GM13976 (cell line): ENCODE data around the gene ANKRD11.
"Not testable (repeated sequence)": the region's sequence is repeated elsewhere in the genome, so short reads cannot be mapped to it uniquely, and the experiment has no call there.

Experiments used
- DNase-seq: peaks from one replicate; pipeline ENCODE4 v3.0.0; 2012; ENCODE audit warnings: low spot score
- in situ Hi-C: fragments of 300-500 bp; cut with MboI; formaldehyde crosslinking; loops from one replicate; pipeline ENCODE4 v1.12.0; 2022; ENCODE audit warnings: low sequenced_read_pairs, mixed read lengths, inconsistent platforms; ENCODE audit not compliant: unreplicated experiment
- TF ChIP-seq, protein P1 (sequence below): IDR thresholded peaks from 2 replicates; pipeline ENCODE4 v1.5.1; 2012; ENCODE audit warnings: borderline replicate concordance, mild to moderate bottlenecking; ENCODE audit not compliant: insufficient read depth; ENCODE audit errors: extremely low read depth, missing control alignments, control extremely low read depth

The ANKRD11 gene

DNA sequence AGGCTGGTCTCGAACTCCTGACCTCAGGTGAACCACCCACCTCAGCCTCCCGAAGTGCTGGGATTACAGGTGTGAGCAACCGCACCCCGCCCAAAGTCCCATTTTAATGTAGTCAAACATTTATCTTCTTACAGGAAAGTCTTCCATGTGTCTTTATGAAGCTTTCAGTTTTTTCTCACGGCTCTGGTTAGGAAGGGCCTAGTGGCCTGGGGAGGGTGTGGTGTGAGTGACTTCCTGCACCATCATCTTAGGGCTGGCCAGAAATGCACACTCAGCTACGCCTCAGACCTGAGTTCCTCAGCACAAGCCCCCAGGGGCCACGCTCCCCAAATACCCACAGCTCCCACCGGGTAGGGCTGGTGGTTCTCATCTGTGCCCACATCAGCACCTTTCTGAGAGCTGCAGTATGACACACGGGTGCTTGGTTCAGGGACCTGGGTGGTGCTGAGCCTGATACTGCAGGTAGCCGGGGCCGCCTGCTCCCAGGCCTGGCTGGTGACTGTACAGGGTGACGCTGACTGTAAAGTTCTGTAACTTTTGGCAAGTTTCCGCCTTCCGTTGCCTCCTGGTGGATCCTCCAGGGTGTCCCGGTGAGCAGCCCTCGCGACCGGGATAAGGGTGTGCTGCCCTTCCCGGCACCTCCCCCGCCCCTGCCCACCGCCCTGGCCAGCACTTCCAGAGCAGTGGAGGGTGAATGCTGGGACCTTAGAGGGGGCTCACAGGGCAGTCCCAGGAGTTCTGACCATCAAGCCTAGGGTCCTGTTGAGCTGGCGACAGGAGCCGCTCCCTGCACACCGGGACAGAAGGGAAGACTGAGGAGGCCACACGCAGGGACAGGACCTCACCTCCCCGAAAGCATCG, 220.3 kb downstream of the ANKRD11 start:
- TF ChIP-seq, protein P1, sequence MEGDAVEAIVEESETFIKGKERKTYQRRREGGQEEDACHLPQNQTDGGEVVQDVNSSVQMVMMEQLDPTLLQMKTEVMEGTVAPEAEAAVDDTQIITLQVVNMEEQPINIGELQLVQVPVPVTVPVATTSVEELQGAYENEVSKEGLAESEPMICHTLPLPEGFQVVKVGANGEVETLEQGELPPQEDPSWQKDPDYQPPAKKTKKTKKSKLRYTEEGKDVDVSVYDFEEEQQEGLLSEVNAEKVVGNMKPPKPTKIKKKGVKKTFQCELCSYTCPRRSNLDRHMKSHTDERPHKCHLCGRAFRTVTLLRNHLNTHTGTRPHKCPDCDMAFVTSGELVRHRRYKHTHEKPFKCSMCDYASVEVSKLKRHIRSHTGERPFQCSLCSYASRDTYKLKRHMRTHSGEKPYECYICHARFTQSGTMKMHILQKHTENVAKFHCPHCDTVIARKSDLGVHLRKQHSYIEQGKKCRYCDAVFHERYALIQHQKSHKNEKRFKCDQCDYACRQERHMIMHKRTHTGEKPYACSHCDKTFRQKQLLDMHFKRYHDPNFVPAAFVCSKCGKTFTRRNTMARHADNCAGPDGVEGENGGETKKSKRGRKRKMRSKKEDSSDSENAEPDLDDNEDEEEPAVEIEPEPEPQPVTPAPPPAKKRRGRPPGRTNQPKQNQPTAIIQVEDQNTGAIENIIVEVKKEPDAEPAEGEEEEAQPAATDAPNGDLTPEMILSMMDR, result no peak
- no peak for DNase-seq
- in situ Hi-C loops, result no loop called here

DNA sequence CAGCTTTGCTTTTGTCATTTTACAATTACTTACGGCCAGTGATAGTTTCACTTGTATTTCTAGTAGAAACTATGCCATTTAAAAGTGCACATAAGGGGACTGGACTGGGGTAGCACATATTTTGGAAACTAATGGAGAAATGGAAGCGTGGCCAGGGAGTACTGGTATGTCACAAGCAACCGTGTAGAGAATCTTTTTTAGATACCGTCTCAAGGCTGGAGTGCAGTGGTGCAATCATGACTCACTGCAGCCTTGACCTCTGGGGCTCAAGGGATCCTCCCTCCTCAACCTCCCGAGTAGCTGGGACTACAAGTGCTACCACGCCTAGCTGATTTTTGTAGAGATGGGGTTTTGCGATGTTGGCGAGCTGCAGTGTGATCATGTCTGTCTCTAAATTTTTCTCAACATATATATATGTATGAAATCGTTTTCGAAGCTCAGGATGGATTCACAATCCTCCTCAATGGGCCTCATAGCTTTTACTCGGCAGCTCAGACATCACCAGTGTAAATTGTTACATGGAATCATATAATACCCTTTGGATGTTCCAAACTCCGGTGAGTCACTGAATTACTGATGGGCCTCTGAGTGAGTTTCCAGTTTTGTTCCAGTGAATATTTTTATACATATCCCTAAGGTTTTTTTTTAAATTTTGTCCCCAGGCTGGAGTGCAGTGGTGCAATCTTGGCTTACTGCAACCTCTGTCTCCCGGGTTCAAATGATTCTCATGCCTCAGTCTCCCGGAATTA, 221.2 kb downstream of the ANKRD11 start:
- in situ Hi-C loops, result no loop called here
- TF ChIP-seq, protein P1, result no peak
- DNase-seq, result no peak

DNA sequence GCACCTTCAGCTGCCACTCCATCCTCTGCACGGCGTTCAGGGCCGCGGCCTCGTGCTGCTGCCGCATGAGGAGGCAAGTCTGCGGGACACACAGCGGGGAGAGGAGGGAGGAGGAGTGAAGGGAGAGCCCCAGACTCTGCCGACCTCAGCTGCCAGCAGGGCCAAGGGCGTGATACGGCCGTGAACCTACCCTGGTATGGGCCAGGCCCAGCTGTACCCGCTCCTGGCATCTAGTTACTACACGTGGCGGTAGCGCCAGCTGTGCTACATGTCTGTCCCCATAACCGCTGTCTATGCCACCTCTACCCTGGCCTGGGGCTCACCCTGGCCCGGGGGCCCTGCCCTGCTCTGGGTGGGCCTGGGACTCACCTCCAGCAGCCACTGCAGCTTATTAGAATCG, 221.8 kb downstream of the ANKRD11 start:
- TF ChIP-seq, protein P1, result no peak
- DNase-seq, result no peak
- in situ Hi-C loops, result no loop called here

DNA sequence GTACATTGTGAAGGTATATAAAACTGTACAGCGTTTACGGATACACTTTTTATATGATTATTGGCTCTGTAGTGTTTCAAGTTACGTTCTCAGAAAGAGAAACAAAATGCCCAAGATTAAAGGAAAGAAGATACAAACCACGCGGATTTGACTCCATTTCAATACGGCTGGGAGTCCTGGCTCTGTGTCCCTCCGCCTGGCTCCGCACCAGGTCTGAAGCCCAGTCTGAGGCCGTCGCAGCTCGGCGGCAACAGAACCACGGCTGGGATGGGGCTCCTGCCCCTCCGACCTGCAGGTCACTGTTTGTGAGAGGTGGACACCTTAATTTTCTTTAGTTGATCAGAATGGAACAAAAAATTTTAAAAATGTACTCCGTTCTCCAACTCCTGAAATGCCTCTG, 222.6 kb downstream of the ANKRD11 start:
- in situ Hi-C loops, result not testable (repeated sequence)

DNA sequence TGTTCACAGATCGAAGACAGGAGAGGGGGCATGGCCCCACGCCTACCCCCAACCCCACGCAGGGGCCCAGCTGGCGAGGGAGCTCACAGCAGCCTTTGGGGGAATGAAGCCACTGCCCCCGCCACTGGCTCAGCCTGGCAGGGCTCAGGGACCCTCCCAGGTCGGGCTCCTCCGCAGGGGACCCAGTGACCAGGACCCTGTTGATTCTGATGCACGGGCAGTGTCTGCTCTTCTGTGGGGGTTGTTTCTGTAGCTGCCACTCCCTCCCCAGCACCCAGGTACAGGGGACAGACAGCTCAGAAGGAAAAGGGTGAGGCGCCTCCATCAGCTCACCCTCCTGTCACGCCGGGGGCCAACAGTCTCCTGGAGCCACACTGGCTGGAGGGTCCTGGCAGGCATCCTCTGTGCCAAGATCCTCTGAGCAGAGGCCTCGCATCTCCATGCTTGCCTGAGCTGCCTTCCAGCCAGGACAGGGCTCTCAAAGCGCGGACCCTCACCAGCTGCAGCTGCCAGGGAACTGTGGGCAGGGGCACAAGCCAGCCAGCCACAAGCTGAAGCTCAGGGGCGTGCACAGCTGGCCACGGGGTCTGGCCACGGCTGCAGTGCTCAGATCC, 223.7 kb downstream of the ANKRD11 start:
- no peak for DNase-seq
- TF ChIP-seq, protein P1, result no peak
- in situ Hi-C loops, result no loop called here

More for the DNA sequence above, 222.6 kb downstream of the ANKRD11 start:
- not testable (repeated sequence) for DNase-seq

DNA sequence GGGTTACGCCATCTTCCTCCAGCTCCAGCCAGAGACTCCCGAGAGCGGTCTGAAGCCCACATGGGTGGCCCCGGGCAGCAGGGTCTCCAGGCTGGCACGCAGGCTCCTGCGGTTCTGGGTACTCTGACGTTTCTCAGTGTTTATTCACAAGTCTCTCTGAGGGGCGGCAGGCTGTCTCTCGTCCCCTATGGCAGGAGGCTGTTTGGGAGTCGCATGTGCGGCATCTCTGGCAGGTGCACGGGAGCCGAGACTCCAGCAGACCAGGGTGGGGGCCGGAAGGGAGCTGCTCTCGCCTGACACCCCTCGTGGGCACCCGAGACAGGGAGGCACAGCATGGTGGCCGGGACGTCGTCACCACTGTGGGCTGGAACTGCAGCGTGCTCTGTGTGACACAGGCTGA, 224.7 kb downstream of the ANKRD11 start:
- TF ChIP-seq, protein P1, result no peak
- in situ Hi-C loops, result no loop called here
- DNase-seq, result no peak

DNA sequence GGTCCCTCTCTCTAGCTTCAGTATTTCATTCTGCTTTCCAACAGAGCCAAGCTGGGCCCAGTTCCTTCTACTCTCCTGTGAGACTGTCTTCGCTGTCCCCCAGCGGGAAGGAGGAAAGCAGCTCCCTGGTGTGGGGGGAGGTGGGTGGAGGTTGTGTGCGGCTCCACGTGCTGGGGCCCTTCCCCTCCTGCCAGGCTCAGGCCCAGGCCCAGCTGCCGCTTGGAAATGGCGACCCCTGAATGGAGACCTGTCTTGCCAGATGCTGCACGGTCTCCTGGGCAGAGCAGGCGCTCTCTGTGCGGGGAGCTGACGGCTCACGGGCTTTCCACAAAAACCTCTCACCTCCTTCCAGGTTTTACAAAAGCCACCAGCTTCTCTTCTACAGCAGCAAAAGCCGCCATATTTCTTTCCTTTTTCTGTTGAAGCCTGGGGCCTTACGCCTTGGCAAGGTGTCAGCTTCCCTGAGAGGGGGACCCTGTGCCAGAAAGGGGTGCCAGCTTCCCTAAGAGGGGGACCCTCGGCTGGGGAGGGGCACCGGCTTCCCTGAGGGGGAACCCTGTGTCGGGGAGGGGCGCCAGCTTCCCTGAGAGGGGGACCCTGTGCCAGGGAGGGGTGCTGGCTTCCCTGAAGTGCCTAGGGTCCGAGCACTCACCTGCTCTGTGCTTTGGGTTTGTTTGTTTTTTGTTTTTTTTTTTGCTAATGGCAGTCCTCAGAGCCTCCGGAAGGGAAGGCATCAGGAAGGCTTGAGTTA, 225.4 kb downstream of the ANKRD11 start:
- DNase-seq, result no peak
- TF ChIP-seq, protein P1, result no peak
- in situ Hi-C loops, result no loop called here
